Measurements from ENCODE around the gene LYSET. TPM values are rescaled to one million over a fixed set of nuclear protein-coding genes. Genes with fewer than 3 reads are reported as not detected.
"Not testable (repeated sequence)": the region's sequence is repeated elsewhere in the genome, so short reads cannot be mapped to it uniquely, and the experiment has no call there.

LYSET gene, protein sequence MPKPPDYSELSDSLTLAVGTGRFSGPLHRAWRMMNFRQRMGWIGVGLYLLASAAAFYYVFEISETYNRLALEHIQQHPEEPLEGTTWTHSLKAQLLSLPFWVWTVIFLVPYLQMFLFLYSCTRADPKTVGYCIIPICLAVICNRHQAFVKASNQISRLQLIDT
- 8.7 and 9.4 TPM in 2 replicates for total RNA-seq

GRCh38 chr14:93184391-93185348 lies at the start of gene LYSET, which contains the start of gene MOAP1:
Gene LYSET (plus strand): TSS chr14:93185317. CDS start chr14:93185406, 89 bp downstream.
Gene MOAP1 (minus strand): TSS chr14:93184897. CDS start chr14:93184242, 655 bp downstream.
- intact Hi-C loops (cut with micrococcal nuclease), result loop anchor here (1.0 to 2.0 kb wide), 4 partner anchors 23 to 390 kb away; partner anchors contain the start of genes BTBD7, GOLGA5, GON7 and ITPK1

GRCh38 chr14:93135399-93135798 lies 49.7 kb upstream of the LYSET start:
- intact Hi-C loops (cut with micrococcal nuclease), result loop anchor here (10.0 kb wide), 1 partner anchor 101 kb away; no protein-coding TSS in a partner anchor

DNA sequence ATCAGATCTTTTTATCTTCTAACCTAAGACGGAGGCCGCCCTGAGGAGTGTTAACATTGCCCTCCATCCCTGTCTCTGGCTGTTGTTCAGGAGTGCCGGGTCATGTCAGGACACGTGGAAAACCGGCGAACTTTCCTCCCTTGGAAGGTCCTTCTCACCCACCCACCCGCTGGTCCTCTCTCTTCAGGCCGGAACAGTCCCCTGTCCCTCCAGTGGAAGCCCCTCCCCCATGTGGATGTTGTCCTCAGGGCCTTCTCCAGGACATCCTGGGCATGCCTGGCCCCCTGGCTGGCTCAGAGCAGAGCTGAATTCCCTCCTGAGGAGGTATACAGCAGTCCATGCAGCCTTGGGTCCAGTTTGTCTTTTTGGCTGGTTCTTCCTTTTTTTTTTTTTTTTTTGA lies 49.1 kb upstream of the LYSET start:
- intact Hi-C loops (cut with micrococcal nuclease), result loop anchor here (10.0 kb wide), 1 partner anchor 101 kb away; no protein-coding TSS in a partner anchor

DNA sequence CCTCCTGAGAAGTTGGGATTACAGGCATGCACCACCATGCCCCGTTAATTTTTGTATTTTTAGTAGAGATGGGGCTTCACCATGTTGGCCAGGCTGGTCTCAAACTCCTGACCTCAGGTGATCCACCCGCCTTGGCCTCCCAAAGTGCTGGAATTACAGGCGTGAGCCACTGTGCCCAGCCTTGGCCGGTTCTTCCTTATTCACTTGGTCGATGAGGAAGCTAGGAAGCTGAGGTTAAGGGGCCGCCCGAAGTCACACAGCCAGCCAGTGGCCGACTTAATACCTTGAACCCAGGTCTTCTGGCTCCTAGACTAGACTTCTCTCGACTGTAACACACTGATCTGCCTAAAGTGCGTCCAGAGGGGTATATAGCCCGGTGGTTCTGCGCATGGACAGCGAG lies 48.6 kb upstream of the LYSET start:
- intact Hi-C loops (cut with micrococcal nuclease), result loop anchor here (10.0 kb wide), 1 partner anchor 102 kb away; no protein-coding TSS in a partner anchor

DNA sequence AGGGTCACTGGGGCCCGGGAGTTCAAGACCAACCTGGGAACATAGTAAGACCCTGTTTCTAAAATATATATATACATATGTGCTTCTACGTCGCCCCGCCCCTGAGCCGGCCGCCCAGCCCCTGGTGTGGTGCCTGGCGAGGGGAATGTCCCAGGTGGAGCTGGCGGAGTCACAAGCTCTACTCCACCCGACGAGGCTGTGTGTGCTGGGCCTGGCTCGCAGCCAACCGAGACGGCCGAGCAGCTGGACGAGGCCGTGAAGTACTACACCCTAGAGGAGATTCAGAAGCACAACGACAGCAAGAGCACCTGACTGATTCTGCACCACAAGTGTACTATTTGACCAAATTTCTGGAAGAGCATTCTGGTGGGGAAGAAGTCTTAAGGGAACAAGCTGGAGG lies 47.3 kb upstream of the LYSET start:
- intact Hi-C loops (cut with micrococcal nuclease), result loop anchor here (10.0 kb wide), 1 partner anchor 103 kb away; no protein-coding TSS in a partner anchor

GRCh38 chr14:93142854-93143652 lies 42.1 kb upstream of the LYSET start:
- intact Hi-C loops (cut with micrococcal nuclease), result no loop called here

DNA sequence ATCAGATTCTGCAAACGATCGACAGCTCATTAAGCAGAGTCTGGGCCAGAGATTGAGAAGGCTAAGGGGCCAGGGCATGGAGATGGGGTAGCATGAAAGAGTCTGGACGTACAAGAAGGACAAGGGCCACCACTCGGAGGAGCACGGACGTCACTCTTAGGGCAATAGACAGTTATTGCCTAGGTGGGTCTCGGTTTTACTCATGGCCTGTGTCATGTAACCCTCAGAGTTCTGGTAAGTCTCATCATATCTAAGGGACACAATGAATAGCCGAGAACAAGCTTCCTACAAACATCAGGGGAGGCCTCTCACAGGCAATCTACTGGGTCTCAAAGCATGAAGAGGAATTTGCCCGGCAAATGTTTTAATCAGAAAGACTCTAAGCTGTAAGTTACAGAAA lies 39.0 kb upstream of the LYSET start:
- intact Hi-C loops (cut with micrococcal nuclease), result no loop called here

DNA sequence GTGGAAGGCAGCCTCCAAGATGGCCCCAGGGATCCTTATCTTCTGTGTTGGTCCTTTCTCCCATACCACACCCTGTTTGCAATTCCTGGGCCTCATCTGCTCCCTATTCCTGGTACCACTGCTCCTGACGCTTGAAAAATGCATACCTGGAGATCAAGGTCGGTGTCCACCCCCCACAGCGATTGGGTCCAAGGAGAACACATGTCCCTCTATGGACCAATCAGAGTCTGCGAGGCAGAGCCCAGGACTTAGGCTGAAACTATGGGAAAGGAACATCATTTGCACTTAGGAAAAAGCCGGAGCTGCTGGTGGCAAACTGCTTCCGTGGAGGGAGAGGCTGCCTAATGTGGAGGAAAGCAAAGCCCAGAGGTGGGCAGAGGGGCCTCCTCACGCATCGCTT lies 36.1 kb upstream of the LYSET start:
- intact Hi-C loops (cut with micrococcal nuclease), result no loop called here

- intact Hi-C loops (cut with micrococcal nuclease), result no loop called here
These were observed 34.6 kb upstream of the LYSET start for GRCh38 chr14:93150227-93151208.

- intact Hi-C loops (cut with micrococcal nuclease), result no loop called here
These were observed 32.0 kb upstream of the LYSET start for GRCh38 chr14:93153121-93153520.

DNA sequence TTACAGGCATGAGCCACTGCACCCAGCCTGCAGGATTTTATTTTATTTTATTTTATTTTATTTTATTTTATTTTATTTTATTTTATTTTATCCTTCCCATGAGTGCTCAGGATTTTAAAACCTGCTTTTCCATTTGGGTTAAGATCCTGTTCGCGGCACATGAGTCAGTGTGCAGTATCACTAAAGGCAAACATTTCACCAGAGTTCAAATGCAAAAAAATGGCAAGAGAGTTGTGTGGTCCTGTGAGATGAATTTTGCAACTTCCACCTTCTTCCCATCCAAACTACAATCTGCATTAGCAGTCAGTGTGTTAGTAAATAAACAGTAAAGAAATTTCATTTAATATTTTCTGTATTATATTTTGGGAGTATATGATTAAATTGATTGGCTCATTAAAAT lies 29.4 kb upstream of the LYSET start:
- intact Hi-C loops (cut with micrococcal nuclease), result no loop called here

DNA sequence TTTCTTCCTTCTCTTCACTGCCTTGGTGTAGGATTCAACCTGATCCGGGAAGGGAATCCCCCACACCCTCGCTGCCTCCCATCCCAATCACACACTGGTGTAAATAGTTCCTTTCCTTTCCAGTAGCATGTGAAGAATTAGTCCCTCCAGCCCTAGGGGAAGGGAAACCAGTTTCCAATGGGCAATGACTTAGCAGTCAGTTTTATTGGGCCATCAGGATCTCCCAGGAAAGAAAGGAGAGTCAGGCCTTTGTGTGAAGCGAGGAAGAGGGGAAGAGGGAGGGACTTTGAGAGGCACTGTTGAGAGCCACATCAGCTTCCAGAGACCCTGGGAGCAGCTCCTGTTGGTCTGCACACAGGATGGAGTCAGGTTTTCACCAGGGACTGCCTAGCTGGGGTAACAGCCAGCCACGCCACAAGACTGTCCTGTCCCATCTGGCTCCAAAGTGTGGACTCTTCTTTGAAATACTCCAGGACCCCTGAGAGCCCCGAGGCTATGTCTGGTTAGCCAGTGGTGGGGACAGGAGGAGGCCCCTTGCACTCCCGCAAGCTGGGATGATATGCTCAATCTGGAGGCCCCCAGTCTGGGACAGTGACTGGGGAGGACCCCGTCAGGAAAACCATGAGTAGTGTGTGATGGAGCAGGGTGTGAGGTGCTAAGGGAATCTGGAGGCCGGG lies 28.3 kb upstream of the LYSET start:
- intact Hi-C loops (cut with micrococcal nuclease), result no loop called here

DNA sequence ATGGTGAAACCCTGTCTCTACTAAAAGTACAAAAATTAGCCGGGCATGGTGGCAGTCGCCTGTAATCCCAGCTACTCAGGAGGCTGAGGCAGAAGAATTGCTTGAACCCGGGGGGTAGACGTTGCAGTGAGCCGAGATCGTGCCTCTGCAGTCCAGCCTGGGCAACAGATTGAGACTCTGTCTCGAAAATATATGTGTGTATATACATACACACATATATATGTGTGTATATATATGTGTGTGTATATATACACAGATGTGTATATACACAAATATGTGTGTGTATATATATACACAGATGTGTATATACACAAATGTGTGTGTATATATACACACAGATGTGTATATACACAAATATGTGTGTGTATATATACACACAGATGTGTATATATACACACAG lies 26.8 kb upstream of the LYSET start:
- intact Hi-C loops (cut with micrococcal nuclease), result not testable (repeated sequence)

- intact Hi-C loops (cut with micrococcal nuclease), result not testable (repeated sequence)
These were observed 25.3 kb upstream of the LYSET start for GRCh38 chr14:93159625-93160352.

DNA sequence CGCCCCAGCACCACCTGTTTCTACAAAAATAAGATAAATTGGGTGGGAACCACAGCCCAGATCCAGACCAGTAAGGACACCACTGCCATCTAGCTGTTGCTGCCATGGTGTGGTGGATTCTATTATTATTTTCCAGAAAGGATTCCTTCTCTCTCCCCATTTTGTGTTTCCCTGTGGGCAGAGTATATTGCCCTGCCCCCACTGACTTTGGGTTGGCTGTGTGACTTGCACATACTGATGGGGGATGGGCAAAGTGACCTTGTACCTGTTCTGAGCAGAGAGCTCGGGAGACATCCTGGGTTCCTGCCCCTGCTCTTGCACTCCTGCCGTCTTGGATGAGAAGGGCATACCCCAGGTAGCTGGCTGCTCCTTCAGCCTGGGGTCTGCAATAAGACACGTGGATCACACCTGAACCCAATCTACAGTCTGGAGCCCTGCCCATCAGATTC lies 24.7 kb upstream of the LYSET start:
- intact Hi-C loops (cut with micrococcal nuclease), result no loop called here

GRCh38 chr14:93161411-93161940 lies 23.6 kb upstream of the LYSET start:
- intact Hi-C loops (cut with micrococcal nuclease), result no loop called here

DNA sequence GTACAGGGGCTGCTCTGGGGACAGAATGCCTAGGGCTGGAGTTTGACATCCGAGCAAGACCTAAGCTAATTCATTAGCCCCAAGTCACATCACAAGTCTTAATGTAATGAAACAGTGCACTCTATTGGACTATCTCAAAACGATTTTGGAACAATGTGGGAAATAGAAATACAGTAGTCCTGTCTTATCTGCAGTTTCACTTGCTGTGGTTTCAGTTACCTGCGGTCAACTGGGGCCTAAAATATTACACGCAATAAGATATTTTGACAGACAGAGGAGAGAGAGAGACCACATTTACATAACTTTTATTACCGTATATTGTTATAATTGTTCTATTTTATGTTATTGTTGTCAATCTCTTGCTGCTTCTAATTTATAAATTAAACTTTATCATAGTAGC lies 21.6 kb upstream of the LYSET start:
- intact Hi-C loops (cut with micrococcal nuclease), result no loop called here
